HG03565 (cell line): ENCODE results near the gene UCHL1.

ENCODE experiments used
- ATAC-seq: cut with Tn5 transposase; IDR thresholded peaks from one replicate; pipeline ENCODE4 v1.9.1; 2021; ENCODE audit warnings: mild to moderate bottlenecking, moderate library complexity; ENCODE audit not compliant: unreplicated experiment

UCHL1 gene

DNA sequence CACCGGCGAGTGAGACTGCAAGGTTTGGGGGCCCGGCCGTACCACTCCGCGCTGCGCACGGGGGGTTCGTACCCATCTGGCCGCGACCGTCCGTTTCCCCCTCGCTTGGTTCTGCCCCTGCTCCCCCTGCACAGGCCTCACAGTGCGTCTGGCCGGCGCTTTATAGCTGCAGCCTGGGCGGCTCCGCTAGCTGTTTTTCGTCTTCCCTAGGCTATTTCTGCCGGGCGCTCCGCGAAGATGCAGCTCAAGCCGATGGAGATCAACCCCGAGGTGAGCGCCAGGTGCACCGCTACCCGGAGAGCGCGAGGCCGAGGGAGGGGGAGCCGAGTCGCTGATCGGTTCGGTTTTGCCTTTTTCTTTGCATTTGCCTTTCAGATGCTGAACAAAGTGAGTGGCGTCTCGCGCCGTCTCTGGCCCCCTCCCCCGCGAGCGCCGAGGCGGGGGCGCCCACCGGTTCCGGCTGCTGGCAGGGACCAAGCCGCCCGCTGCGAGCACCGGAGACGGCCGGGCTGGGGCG, at the start of gene UCHL1:
Gene UCHL1 (plus strand): TSS at position 189 of the 517 bp plus-strand sequence. CDS start 49 bp downstream, at position 238.
- ATAC-seq = no peak

DNA sequence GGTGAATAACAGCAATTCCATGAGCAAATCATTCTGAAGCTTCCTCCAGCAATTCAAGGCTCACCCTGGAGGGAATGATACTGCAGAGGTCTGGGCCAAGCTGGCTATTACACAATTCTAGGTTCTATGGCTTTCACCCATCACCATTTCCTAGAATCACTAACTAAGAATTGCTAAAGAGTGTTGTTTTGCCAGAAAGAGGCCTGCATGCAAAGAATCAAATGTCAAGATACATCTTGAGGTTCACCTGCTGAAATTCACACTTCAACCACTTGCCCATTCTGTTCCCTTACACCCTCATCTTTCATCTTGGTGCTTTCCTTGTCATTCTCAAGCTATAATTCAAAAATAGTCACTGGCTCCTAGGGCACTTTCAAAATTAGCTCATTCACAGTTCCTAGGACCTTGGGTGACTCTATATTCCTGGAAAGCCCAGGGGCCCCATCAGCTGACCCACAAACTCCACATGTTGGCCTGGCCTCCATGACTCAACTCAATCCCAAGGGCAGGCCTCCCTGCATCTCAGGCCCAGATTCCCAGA, 49.4 kb upstream of the UCHL1 start:
- no peak for ATAC-seq

- no peak for ATAC-seq
Observed at GRCh38 chr4:41209187-41209586, 47.5 kb upstream of the UCHL1 start.

DNA sequence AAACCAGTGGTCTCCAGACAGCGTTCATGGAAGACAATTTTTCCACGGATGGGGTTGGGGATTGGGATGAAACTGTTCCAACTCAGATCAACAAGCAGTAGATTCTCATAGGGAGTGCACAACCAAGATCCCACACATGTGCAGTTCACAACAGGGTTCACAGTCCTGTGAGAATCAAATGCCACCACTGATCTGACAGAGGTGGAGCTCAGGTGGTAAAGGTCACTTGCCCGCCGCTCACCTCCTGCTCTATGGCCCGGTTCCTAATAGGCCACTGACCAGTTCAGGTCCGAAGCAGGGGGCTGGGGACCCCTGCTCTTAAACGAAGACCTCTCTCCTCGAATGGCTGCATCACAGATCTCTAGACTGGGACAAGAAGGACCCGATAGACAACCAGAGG, 46.8 kb upstream of the UCHL1 start:
- no peak for ATAC-seq

- no peak for ATAC-seq
Observed at GRCh38 chr4:41211951-41212615, 44.6 kb upstream of the UCHL1 start.

- no peak for ATAC-seq
Observed at GRCh38 chr4:41212616-41213203, 44.0 kb upstream of the UCHL1 start.

DNA sequence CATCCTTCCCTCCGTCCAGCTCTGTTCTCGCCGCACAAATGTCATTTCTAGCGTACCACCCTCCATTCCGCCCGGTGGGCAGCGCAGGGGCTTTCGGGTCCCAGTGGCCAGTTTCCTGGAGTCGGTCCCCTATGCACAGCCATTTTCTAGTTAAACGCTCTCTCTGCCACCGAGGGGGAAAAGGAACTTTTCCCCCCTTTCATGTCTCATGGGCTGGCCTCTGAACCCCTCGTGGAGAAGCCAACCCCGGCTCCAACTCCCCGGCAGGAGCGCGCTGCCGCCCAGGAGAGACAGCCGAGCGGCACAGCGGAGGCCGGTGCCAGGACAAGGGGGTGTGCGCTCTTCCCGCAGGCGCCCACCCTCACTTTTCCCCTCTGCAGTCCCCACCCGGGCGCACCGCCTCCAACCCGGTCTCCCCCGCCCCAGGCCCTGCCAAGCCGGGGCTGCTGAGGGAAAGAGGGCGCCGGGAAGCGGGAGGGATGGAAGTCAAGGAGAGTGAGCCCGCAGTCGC, 43.0 kb upstream of the UCHL1 start:
- ATAC-seq = peak; percentile 0

DNA sequence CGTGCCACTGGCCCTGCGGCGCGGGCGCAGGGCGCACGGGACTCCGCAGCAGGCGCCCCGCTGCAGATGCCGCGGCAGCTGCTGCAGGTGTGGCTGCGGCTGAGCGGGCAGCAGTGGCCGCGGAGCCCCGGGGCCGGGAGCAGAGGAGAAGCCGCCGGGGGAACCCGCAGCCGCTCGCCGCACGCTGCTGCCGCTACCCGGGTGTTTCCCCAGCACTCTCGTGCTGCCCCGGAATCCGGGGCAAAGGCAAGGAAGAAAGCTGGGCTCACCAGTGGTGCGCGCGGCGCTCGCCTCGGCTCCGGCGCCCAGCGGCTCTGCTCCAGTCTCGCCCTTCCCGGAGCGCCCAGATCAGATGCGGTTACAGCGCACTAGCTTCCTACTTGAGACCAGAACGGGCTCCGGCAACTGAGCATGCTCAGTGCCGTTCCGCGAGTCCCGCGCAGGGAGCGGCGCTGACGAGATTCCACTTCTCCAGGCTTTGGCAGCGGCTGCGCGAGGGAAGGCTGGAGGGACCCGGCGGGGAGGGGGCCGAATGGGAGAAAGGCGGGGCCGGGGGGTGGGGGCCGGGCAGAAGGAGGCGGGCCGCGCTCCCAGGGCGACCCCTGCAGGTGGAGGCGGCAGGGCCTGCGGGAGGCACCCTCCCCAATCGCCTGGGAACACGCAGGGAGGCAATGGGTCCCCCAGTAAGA, 42.4 kb upstream of the UCHL1 start, which contains the start of gene APBB2:
Gene APBB2 (minus strand): TSS at position 407 of the 689 bp plus-strand sequence. CDS start 181,288 bp downstream, outside the sequence.
- peak; percentile 38 for ATAC-seq

GRCh38 chr4:41214825-41215146, 41.9 kb upstream of the UCHL1 start:
- ATAC-seq = no peak

DNA sequence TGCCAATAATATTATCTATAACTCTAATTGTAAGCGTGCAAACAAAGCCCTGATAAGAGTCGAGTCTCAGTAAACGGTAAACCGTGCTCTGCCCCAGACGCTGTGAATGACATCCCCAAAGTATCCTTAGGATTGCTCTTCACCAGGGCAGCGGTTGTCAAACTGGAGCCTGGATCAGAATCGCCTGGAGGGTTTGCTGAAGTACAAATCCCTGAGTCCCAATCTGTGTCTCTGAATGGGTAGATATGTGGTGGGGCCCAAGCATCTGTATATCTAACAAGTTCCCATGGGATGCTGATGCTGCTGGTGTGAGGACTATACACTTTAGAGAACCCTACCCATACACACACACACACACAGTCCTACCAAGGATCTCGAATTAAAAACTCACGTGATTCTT, 41.6 kb upstream of the UCHL1 start:
- no peak for ATAC-seq

- ATAC-seq = no peak
Observed at GRCh38 chr4:41215969-41216293, 40.8 kb upstream of the UCHL1 start.

DNA sequence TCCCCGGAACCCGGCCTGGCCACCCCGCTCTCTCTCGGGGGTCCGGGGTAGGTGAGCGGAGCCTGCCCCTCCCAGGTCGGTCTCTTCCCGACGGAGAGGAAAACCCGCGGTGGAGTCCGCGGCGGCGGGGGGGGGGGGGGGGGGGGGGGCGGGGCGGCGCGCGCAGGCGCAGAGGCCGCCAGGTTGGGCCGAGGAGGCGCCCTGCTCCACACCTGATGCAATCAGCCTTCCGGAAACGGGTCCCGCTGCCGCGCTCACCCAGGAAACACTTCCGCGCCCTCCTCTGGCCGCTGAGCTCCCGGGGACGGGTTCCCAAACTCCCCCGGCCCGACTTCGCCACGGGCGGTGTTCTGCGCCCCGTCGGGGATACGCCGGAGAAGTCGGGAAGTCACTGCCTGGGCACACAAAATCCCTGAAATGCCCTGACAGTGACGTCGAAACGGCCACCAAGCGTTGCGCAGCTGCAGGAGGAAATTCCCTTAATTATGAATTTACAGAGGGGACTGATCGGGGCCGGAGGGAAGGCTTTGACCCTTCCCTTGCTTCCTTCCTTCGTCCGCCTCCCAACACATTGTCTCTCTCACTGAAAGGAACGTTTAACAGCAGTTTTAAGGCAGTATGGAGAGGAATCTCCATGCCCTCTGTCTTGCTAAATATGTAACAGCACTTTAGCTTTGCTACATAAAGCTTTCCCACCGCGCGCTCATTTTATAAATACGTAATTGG, 40.3 kb upstream of the UCHL1 start:
- peak; percentile 44 for ATAC-seq

DNA sequence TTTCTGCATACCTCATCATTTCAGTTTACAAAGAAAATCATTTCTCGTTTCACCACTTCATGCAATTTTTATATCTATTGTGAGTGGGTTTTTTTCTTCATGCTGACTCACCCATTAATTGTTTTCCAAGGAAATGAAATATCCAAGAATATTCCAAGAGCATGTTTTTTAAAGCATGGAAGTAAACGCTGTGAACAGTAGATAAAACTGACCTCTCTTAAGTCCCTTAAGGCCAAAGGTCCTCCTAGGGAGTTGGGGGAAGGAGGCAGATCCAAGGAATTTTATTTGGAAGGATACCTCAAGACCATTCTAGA, 39.8 kb upstream of the UCHL1 start:
- no peak for ATAC-seq

GRCh38 chr4:41217374-41217773, 39.4 kb upstream of the UCHL1 start:
- ATAC-seq = no peak

DNA sequence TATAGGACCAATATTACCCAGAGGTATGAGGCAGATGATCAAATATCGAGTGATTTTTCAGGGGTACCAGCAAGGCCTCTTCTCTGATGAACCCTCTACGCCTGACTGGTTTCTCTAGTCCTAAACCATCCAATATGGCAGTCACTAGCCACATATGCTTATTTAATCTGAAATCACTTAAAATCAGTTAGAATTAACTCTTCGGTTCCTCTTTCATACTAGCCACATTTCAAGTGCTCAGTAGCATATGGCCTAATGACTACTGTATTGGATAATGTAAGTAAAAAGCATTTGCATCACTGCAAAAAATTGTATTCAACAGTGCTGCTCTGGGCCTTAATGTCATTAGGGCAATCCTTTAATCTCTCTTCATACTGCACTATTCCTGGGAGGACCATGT, 38.0 kb upstream of the UCHL1 start:
- ATAC-seq = no peak

DNA sequence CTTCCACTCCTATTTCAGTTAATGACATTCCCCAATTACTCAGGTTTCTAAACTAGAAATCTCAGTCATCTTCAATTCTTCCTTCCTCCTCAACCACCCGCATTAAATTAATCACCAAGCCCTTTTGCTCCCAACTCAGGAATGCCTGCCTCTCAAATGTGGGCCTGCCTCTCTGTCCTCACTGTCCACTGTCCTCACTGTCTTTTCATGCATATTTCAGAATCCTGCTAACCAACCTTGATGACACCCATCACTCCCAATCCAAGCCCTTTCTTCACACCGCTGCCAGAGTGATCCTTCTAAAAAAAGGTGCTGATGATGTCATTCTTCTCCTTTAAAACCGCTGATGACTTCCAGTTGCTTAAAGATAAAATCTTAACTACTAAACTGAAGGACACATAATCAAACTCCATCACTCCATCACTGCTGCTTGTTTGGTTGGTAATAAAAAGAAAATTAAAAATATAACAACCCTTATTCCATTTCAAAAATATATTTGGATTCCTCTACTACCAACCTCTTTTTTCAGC, 37.2 kb upstream of the UCHL1 start:
- ATAC-seq = no peak

GRCh38 chr4:41221850-41222645, 34.7 kb upstream of the UCHL1 start:
- no peak for ATAC-seq

GRCh38 chr4:41227902-41228301, 28.8 kb upstream of the UCHL1 start:
- ATAC-seq = no peak

GRCh38 chr4:41232406-41232805, 24.3 kb upstream of the UCHL1 start:
- no peak for ATAC-seq

GRCh38 chr4:41232856-41233255, 23.9 kb upstream of the UCHL1 start:
- no peak for ATAC-seq
